GM21529 (cell line): Measurements from ENCODE around the gene CPNE5.

ENCODE experiments used
- ATAC-seq: cut with Tn5 transposase; IDR thresholded peaks from one replicate; pipeline ENCODE4 v1.9.1; 2021; ENCODE audit not compliant: unreplicated experiment

Gene CPNE5

GRCh38 chr6:36751091-36751490 lies 88.2 kb downstream of the CPNE5 start:
- ATAC-seq = no peak

GRCh38 chr6:36749829-36750489 lies 89.3 kb downstream of the CPNE5 start:
- ATAC-seq = no peak

GRCh38 chr6:36746251-36746650 lies 93.0 kb downstream of the CPNE5 start:
- no peak for ATAC-seq

- no peak for ATAC-seq
Measured at GRCh38 chr6:36745836-36746235, 93.4 kb downstream of the CPNE5 start.

GRCh38 chr6:36745283-36745682 lies 94.0 kb downstream of the CPNE5 start:
- ATAC-seq = no peak

- no peak for ATAC-seq
Measured at GRCh38 chr6:36744304-36744673, 95.0 kb downstream of the CPNE5 start.

GRCh38 chr6:36743538-36744303 lies 95.5 kb downstream of the CPNE5 start:
- ATAC-seq = no peak

- ATAC-seq = no peak
Measured at GRCh38 chr6:36743032-36743431, 96.2 kb downstream of the CPNE5 start.

GRCh38 chr6:36742146-36742545 lies 97.1 kb downstream of the CPNE5 start:
- ATAC-seq = no peak

GRCh38 chr6:36740818-36741179 lies 98.4 kb downstream of the CPNE5 start:
- no peak for ATAC-seq

GRCh38 chr6:36739947-36740817 lies 99.1 kb downstream of the CPNE5 start:
- ATAC-seq = no peak

- no peak for ATAC-seq
Measured at GRCh38 chr6:36738108-36738507, 101.1 kb downstream of the CPNE5 start.

- ATAC-seq = no peak
Measured at GRCh38 chr6:36737043-36737785, 102.0 kb downstream of the CPNE5 start.

- no peak for ATAC-seq
Measured at GRCh38 chr6:36735110-36736071, 103.9 kb downstream of the CPNE5 start.

GRCh38 chr6:36734486-36735060 lies 104.7 kb downstream of the CPNE5 start:
- no peak for ATAC-seq

GRCh38 chr6:36733300-36733699 lies 105.9 kb downstream of the CPNE5 start:
- no peak for ATAC-seq

GRCh38 chr6:36731622-36732310 lies 107.5 kb downstream of the CPNE5 start:
- no peak for ATAC-seq

GRCh38 chr6:36730424-36731380 lies 108.5 kb downstream of the CPNE5 start:
- no peak for ATAC-seq
